Heart left ventricle (tissue), 16 donors: ENCODE results near the gene OR6X1. TPM values are rescaled to one million over a fixed set of nuclear protein-coding genes. Genes with fewer than 3 reads are reported as not detected.

Experiments
- ATAC-seq, 4 donors: fragments of 200-7000 bp; cut with Tn5 transposase; one replicate each; pipeline ENCODE4 v1.9.1; 2020 to 2022; ENCODE audit warnings: moderate library complexity in 4 of 4, mild to moderate bottlenecking in 3 of 4, moderate number of reproducible peaks in 1 of 4
- DNase-seq, 5 donors: peaks; one replicate each; pipeline ENCODE4 v3.0.0-alpha.2; 2020
- H3K27ac ChIP-seq, 12 donors: fragments of 200-600 bp; sonication (generic) in 4 of 12; one replicate each; pipeline versions ENCODE4 v1.5.0 to v1.8.0; 2016 to 2022; ENCODE audit warnings: mild to moderate bottlenecking in 2 of 12
- H3K27me3 ChIP-seq, 9 donors: fragments of 200-600 bp; sonication (generic) in 2 of 9; one replicate each; pipeline versions ENCODE4 v1.5.1 to v1.8.0; 2016 to 2022; ENCODE audit warnings: mild to moderate bottlenecking in 3 of 9
- H3K36me3 ChIP-seq, 9 donors: fragments of 200-600 bp; sonication (generic) in 2 of 9; one replicate each; pipeline versions ENCODE4 v1.5.0 to v1.8.0; 2018 to 2022; ENCODE audit warnings: mild to moderate bottlenecking in 2 of 9
- H3K4me1 ChIP-seq, 12 donors: fragments of 200-600 bp; sonication (generic) in 4 of 12; one replicate each; pipeline versions ENCODE4 v1.5.0 to v1.8.0; 2016 to 2022; ENCODE audit warnings: mild to moderate bottlenecking in 3 of 12
- H3K4me3 ChIP-seq, 12 donors: fragments of 200-600 bp; sonication (generic) in 4 of 12; one replicate each; pipeline versions ENCODE4 v1.5.0 to v1.8.0; 2017 to 2022; ENCODE audit warnings: mild to moderate bottlenecking in 9 of 12, moderate library complexity in 4 of 12
- H3K9me3 ChIP-seq, 12 donors: fragments of 200-600 bp; sonication (generic) in 4 of 12; one replicate each; pipeline versions ENCODE4 v1.5.0 to v1.8.0; 2016 to 2022; ENCODE audit warnings: mild to moderate bottlenecking in 1 of 12
- POLR2A ChIP-seq, 2 donors: fragments of 450-650 bp; IDR thresholded peaks; one replicate each; pipeline ENCODE4 v1.6.1; 2017; ENCODE audit warnings: antibody characterized with exemption in 2 of 2, mild to moderate bottlenecking in 2 of 2, moderate library complexity in 2 of 2
- WGBS, 4 donors: extraction: QIAGEN DNeasy Blood & Tissue Kit in 2 of 4; methylation state at CpG; one replicate each; pipeline versions ENCODE4 v1.1.5 to v1.1.7; 2013 to 2018; 5-methylcytosine and 5-hydroxymethylcytosine counted together
- intact Hi-C, 10 donors: fragments of 100-400 bp; cut with DNase I; formaldehyde crosslinking; loops; one replicate each; pipeline versions ENCODE4 v1.11.1 to v1.14.2; 2022
- polyA plus RNA-seq, 2 donors: library from polyadenylated mRNA; stranded (reverse); fragments of 200-250 nt; gene quantifications; one replicate each; pipeline ENCODE4 v1.2.3, GENCODE V29; 2013
- total RNA-seq, 9 donors: library from RNA; depleted of rRNA in 2 of 9; stranded (reverse); fragments of >200 nt in 2 of 9; fragmentation: NEBNext Ultra II Directional in 3 of 9; extraction: Animal tissue kit (Norgen Biotek cat#: 25700) in 3 of 9; gene quantifications; one replicate each; pipeline versions ENCODE4 v1.1.0 to v1.2.4, GENCODE V29; 2016 to 2023
- TF ChIP-seq, protein P1 (sequence below), 12 donors: fragments of 200-600 bp; sonication (generic) in 4 of 12; IDR thresholded peaks; one replicate each; pipeline versions ENCODE4 v1.5.0 to v1.8.0; 2018 to 2022; ENCODE audit warnings: antibody characterized with exemption in 12 of 12, mild to moderate bottlenecking in 5 of 12
- donor health status: ischemic (EF 13 %, LVEDD 7.1; RV severe dilation, severe dysfunction).
- donor health status: healthy with polysubstance abuse.
- donor health status: DM: no; HTN: yes; CAD: no.
- donor health status: DM: no; HTN: no; CAD: no.
- donor health status: ischemic (EF 25% LVEDD 6.9; RV normal size, moderate dysfunction).
- donor health status: ischemic (EF 25% LVEDD 5.7; RV mildly dilated, moderate dysfunction).
- donor health status: healthy.
- donor health status: DM: yes; HTN: yes; CAD: no.
- donor health status: ischemic (EF 35%, LVEDD 5.7; RV mildly dilated, moderate dysfunction).
- donor health status: nonischemic (EF 11% LVEDD 7.7; RV severe dilation, severe dysfunction).
- donor health status: DM: yes; HTN: yes; CAD: no.
- donor health status: PGD.
- donor health status: ischemic (EF 29% LVEDD 5.4; RV normal size, mild dysfunction).
- donor health status: nonischemic (EF 23%, LVEDD 6.1; RV moderate dilation, normal function).

Gene OR6X1
- total and polyA plus RNA-seq, 11 donors: not detected

DNA sequence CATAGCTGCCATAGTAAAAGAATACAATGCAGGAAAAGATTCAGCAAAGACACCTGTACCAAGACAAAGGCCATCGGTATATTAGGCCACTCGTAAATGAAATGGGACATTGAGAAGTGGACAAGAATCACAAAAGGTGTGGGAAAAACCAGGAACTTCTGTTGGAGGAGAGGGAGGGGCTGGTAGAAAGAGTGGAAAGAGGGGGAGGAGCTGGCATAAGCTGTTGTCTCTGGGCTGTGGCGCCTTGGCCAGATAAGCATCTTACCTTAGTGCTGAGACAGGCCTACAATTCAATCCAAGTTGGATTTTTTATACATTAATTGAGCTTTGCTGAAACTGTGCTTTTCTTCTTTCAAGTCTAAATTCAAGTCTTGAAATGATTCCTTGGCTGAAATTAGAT is 50.0 kb downstream of the OR6X1 start:
- intact Hi-C loops: loop anchor here in 4 of 10 donors (5.0 to 10.0 kb wide), 2 partner anchors 62 to 190 kb away; no protein-coding TSS in a partner anchor
- Histone ChIP-seq H3K27me3 (peaks cover 0 to 5% (median 0%) of the 10 kb centered on the region in 9 donors), H3K4me3 (no peak overlapping the region), H3K4me1 (peaks cover 0 to 3% (median 0%) of the 10 kb centered on the region in 12 donors), H3K27ac (no peak overlapping the region), H3K36me3 (no peaks in the 10 kb centered on the region), H3K9me3 (no peaks in the 10 kb centered on the region)
- WGBS, 4 donors: 94 to 97% (median 95%) methylated on average over 3 of the region's 3 CpGs
- TF ChIP-seq POLR2A (IDR thresholded peaks at IDR 0.05): no peak
- TF ChIP-seq, protein P1, sequence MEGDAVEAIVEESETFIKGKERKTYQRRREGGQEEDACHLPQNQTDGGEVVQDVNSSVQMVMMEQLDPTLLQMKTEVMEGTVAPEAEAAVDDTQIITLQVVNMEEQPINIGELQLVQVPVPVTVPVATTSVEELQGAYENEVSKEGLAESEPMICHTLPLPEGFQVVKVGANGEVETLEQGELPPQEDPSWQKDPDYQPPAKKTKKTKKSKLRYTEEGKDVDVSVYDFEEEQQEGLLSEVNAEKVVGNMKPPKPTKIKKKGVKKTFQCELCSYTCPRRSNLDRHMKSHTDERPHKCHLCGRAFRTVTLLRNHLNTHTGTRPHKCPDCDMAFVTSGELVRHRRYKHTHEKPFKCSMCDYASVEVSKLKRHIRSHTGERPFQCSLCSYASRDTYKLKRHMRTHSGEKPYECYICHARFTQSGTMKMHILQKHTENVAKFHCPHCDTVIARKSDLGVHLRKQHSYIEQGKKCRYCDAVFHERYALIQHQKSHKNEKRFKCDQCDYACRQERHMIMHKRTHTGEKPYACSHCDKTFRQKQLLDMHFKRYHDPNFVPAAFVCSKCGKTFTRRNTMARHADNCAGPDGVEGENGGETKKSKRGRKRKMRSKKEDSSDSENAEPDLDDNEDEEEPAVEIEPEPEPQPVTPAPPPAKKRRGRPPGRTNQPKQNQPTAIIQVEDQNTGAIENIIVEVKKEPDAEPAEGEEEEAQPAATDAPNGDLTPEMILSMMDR (IDR thresholded peaks at IDR 0.05): no peak
- no peak for ATAC-seq
- DNase-seq: no peak

Other genes with a start within 250 kb of the OR6X1 start
- gene SCN3B, start 99.9 kb downstream of the OR6X1 start, total RNA-seq: 1 to 10 TPM in 5 of 9 donors, under 1 TPM in 4; 0.63 to 3.8 (median 1.2) TPM
- gene SCN3B, start 99.9 kb downstream of the OR6X1 start, polyA plus RNA-seq: under 1 TPM; 0.69 to 0.75 TPM
- gene ZNF202, start 12.9 kb downstream of the OR6X1 start, total RNA-seq: 1 to 10 TPM; 1.7 to 5.7 (median 4.4) TPM
- gene ZNF202, start 12.9 kb downstream of the OR6X1 start, polyA plus RNA-seq: 1 to 10 TPM; 2.0 to 7.0 TPM
- not detected for gene OR6M1, start 51.8 kb upstream of the OR6X1 start, total RNA-seq
- gene OR6M1, start 51.8 kb upstream of the OR6X1 start, polyA plus RNA-seq: not detected
- not detected for gene TMEM225, start 131.2 kb upstream of the OR6X1 start, total RNA-seq
- not detected for gene TMEM225, start 131.2 kb upstream of the OR6X1 start, polyA plus RNA-seq
- gene OR8D4, start 147.6 kb upstream of the OR6X1 start, total RNA-seq: not detected
- gene OR8D4, start 147.6 kb upstream of the OR6X1 start, polyA plus RNA-seq: not detected
- gene OR4D5, start 185.1 kb upstream of the OR6X1 start, total RNA-seq: not detected
- gene OR4D5, start 185.1 kb upstream of the OR6X1 start, polyA plus RNA-seq: not detected
- gene OR6T1, start 189.3 kb upstream of the OR6X1 start, total RNA-seq: not detected
- not detected for gene OR6T1, start 189.3 kb upstream of the OR6X1 start, polyA plus RNA-seq
- gene OR10S1, start 223.3 kb upstream of the OR6X1 start, total RNA-seq: not detected
- not detected for gene OR10S1, start 223.3 kb upstream of the OR6X1 start, polyA plus RNA-seq
- gene OR10G6, start 240.6 kb upstream of the OR6X1 start, total RNA-seq: not detected
- gene OR10G6, start 240.6 kb upstream of the OR6X1 start, polyA plus RNA-seq: not detected